H1 (cell line): Measurements from ENCODE around the gene SLC30A2. TPM values are rescaled to one million over a fixed set of nuclear protein-coding genes. Genes with fewer than 3 reads are reported as not detected.

Experiments used
- BRCA1 ChIP-seq: IDR thresholded peaks from 2 replicates; pipeline ENCODE4 v1.6.1; 2012; ENCODE audit warnings: low read depth, low read length, improper control_type of control experiment
- HDAC2 ChIP-seq, 2 experiments: fragments of 300-600 bp in 1 of 2; sonication (generic) in 1 of 2; IDR thresholded peaks; 2 replicates each; pipeline ENCODE4 v1.6.1; 2011 to 2012; ENCODE audit warnings: low read depth in 2 of 2, low read length in 2 of 2, mild to moderate bottlenecking in 2 of 2, moderate library complexity in 2 of 2, borderline replicate concordance in 1 of 2, inconsistent platforms in 1 of 2
- RAD21 ChIP-seq, 2 experiments: IDR thresholded peaks in 1 of 2; conservative IDR thresholded peaks in 1 of 2; 2 replicates each; pipeline ENCODE4 v1.6.1; 2011; ENCODE audit warnings: low read depth in 2 of 2, low read length in 2 of 2, improper control_type of control experiment in 1 of 2, inconsistent platforms in 1 of 2, mild to moderate bottlenecking in 1 of 2, moderate library complexity in 1 of 2
- polyA plus RNA-seq, 7 experiments: library from polyadenylated mRNA; depleted of rRNA in 3 of 7; stranded (reverse) in 5 of 7; unstranded in 2 of 7; fragments of >200 nt in 5 of 7; fragments of 200-250 nt in 2 of 7; gene quantifications; 1 replicate in 5 of 7; 2 replicates in 1 of 7; 4 replicates in 1 of 7; pipeline versions ENCODE4 v1.2.1 to v1.2.3, GENCODE V29; 2011 to 2013; ENCODE audit warnings: missing spikeins in 2 of 7, mixed read lengths in 2 of 7
- total RNA-seq: library from RNA; stranded (reverse); fragmentation: NEBNext Ultra II Directional; extraction: Animal tissue kit (Norgen Biotek cat#: 25700); gene quantifications from 2 replicates; pipeline ENCODE4 v1.2.1, GENCODE V29; 2021

The SLC30A2 gene
- total and polyA plus RNA-seq, 2 of the 8 experiments (the other 6 are each of a cell fraction or from before 2014, with no cell fraction given): 0.19 to 0.76 TPM

DNA sequence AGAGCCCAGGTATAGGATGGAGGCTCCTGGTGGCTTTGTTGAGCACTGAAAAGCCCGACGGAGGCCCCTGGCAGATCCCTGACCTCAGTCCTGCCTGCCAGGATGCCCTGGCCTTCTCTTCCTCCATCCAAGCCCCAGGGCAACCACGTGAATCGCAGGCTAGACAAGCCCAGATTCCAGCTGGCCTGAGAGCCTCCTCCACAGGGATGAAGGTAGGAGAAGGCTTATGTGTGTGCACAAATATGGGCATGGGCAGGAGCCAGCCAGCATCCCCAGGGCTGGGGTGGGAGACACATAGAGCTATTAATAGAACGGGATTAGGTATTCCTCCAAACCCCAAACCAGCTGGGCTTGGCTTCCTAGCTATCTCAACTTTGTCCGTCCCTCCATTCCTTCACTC is 28.3 kb downstream of the SLC30A2 start (continued):
- no peak for TF ChIP-seq HDAC2 (IDR thresholded peaks at IDR 0.05; ENCODE audit: borderline replicate concordance in 1 of 2, low read depth in 2 of 2, low read length in 2 of 2)
- TF ChIP-seq RAD21 (IDR thresholded peaks at IDR 0.05 in 1 of 2, conservative IDR thresholded peaks at IDR 0.05 in 1 of 2; ENCODE audit: low read depth in 2 of 2, low read length in 2 of 2): no peak
- no peak for TF ChIP-seq BRCA1
